NCI-H345 (cell line): ENCODE data around the gene WDR81.
"Not testable (repeated sequence)": the region's sequence is repeated elsewhere in the genome, so short reads cannot be mapped to it uniquely, and the experiment has no call there.

Experiments
- DNase-seq: peaks from one replicate; lab custom pipeline; 2025; lab: John Stamatoyannopoulos, UW

WDR81 gene

GRCh38 chr17:1730326-1731193, 6.1 kb downstream of the WDR81 start:
- no peak for DNase-seq

DNA sequence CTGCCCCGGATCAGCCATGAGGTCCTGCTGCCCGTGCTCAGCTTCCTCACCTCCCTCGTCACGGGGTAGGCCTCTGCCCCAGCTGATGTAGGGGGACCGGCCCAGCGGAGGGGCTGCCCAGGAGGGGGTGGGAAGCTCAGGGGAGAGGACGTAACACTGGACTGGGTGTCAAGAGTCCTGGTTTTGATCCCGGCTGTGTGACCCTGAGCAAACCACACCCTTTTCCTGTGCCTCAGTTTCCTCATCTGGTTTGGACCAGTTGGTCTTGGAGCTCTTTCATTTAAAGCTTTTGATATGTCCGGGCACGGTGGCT, 6.6 kb downstream of the WDR81 start:
- no peak for DNase-seq

GRCh38 chr17:1732241-1732832, 7.8 kb downstream of the WDR81 start:
- no peak for DNase-seq

GRCh38 chr17:1732833-1733321, 8.4 kb downstream of the WDR81 start:
- DNase-seq, result no peak

GRCh38 chr17:1733759-1734158, 9.3 kb downstream of the WDR81 start:
- no peak for DNase-seq

GRCh38 chr17:1735418-1735817, 10.9 kb downstream of the WDR81 start:
- DNase-seq, result no peak

DNA sequence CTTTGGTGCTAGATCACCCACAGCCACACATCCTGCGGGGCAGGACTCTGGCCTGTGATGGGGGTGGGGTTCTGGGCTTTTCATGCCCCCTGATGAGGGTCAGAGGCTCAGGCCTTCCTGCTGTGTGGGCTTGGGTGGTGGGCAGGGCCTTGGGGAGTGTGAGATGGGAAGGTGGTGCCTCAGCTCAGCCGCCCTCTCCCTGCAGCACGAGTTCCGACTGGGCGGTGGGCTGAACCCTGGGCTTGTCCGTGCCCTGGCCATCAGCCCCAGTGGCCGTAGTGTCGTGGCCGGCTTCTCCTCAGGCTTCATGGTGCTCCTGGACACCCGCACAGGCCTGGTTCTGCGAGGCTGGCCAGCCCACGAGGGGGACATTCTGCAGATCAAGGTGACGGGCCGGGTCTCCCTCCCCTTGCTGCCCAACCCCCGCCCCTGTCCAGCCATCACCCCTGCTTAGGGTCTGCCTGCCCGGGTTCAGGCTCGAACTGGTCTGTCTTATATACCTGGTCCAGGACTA, 11.4 kb downstream of the WDR81 start:
- no peak for DNase-seq

GRCh38 chr17:1736348-1737281, 12.1 kb downstream of the WDR81 start:
- DNase-seq, result no peak

GRCh38 chr17:1737531-1738291, 13.2 kb downstream of the WDR81 start:
- DNase-seq, result no peak

- not testable (repeated sequence) for DNase-seq
Measured at GRCh38 chr17:1741899-1742298, 17.4 kb downstream of the WDR81 start.

- no peak for DNase-seq
Measured at GRCh38 chr17:1742371-1743087, 18.0 kb downstream of the WDR81 start, which contains the start of gene SERPINF2. Gene SERPINF2, plus strand, starts transcription at chr17:1742871. Its CDS starts 2,125 bp downstream, at chr17:1744996.

GRCh38 chr17:1743088-1743439, 18.6 kb downstream of the WDR81 start:
- no peak for DNase-seq

DNA sequence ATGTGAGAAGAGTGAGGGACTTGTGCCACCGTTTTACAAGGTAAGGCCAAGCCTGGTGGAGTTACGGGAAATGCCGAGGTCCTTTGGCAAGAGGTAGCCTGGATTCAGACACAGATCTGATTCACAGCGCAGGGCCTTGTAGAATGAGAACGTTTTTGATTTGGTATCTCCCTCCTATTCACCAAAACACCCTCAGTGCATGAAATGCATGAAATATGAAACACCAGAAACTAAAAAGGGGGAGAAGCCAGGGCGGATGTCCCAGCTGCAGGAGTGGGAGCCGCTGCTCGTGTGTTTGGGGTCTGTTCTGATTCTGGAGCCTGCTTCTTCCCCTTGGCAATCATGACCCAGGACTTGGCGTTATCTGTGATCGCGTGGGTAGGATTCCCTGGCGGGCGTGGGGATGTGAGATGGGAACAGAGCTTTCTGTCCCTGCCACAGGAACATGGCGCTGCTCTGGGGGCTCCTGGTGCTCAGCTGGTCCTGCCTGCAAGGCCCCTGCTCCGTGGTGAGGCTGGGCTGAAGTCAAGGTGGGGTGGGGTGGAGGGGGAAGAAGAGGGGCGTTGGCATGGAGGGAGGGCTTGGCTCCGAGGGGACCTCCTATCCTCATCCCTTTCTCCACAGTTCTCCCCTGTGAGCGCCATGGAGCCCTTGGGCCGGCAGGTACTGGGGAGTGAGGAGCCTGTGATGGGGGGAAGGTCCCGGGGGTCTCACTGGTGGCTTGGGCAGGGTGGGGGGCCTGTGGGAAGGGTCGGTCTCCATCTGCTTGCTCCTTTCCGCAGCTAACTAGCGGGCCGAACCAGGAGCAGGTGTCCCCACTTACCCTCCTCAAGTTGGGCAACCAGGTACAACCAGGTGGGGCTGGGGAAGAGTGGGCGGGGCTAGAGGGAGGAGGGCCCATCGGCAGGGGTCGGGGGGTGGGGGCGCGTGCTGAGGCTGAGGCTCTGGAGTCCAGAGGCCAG, 20.3 kb downstream of the WDR81 start:
- no peak for DNase-seq

- DNase-seq, result no peak
Measured at GRCh38 chr17:1745513-1746020, 21.1 kb downstream of the WDR81 start.

GRCh38 chr17:1746975-1747543, 22.6 kb downstream of the WDR81 start:
- no peak for DNase-seq

GRCh38 chr17:1750628-1751027, 26.1 kb downstream of the WDR81 start:
- no peak for DNase-seq

- no peak for DNase-seq
Measured at GRCh38 chr17:1752425-1753262, 28.1 kb downstream of the WDR81 start.

DNA sequence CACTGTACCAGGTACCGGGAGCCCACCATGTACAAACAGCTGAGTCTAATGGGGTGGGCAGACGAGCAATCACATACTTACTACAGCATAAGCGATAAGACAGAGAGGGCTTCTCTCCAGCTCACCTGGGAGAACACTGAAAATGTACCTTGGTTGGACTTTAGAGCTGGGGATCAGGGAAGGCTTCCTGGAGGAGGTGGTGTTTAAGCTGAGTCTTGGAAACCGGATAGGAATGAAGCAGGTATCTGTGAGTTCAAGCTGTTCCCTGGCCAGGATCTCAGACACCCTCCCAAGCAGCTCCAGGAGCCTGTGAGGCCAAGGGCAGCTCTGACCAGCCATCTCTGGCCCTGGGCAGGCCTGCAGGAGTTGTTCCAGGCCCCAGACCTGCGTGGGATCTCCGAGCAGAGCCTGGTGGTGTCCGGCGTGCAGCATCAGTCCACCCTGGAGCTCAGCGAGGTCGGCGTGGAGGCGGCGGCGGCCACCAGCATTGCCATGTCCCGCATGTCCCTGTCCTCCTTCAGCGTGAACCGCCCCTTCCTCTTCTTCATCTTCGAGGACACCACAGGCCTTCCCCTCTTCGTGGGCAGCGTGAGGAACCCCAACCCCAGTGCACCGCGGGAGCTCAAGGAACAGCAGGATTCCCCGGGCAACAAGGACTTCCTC, 29.4 kb downstream of the WDR81 start:
- no peak for DNase-seq
